CD4-positive, alpha-beta memory T cell (primary cell): ENCODE measurements around the gene DLG5. TPM values are rescaled to one million over a fixed set of nuclear protein-coding genes. Genes with fewer than 3 reads are reported as not detected.
A peak's percentile ranks its signal among the peaks of the same experiment; 100 is the strongest.

Experiments
- CTCF ChIA-PET: fragments of 350-600 bp; sonication (Branson Sonifier 250); formaldehyde crosslinking; loops from one replicate; lab custom pipeline; 2021; ENCODE audit warnings: inconsistent platforms; ENCODE audit not compliant: partially characterized antibody; lab: Charles Lee
- POLR2A ChIA-PET: fragments of 350-600 bp; sonication (Branson Sonifier 250); formaldehyde crosslinking; loops from one replicate; lab custom pipeline; 2021; ENCODE audit not compliant: partially characterized antibody; lab: Charles Lee
- DNase-seq, 5 donors: peaks; one replicate each; pipeline versions ENCODE4 v3.0.0 to v3.0.0-alpha.2; 2020 to 2022; ENCODE audit warnings: mixed read lengths in 1 of 5
- H3K27ac ChIP-seq: one replicate; pipeline ENCODE4 v1.7.0; 2013; ENCODE audit warnings: low read depth, low read length
- H3K27me3 ChIP-seq: 2 replicates; pipeline ENCODE4 v1.7.0; 2013; ENCODE audit warnings: mild to moderate bottlenecking, low read length, moderate library complexity; ENCODE audit not compliant: insufficient read depth
- H3K36me3 ChIP-seq: 2 replicates; pipeline ENCODE4 v1.7.0; 2013; ENCODE audit warnings: mild to moderate bottlenecking, low read length, moderate library complexity; ENCODE audit not compliant: insufficient read depth
- H3K4me1 ChIP-seq: 2 replicates; pipeline ENCODE4 v1.7.0; 2013; ENCODE audit warnings: mild to moderate bottlenecking, low read length, moderate library complexity; ENCODE audit not compliant: insufficient read depth
- H3K4me3 ChIP-seq, 2 donors: one replicate each; pipeline ENCODE4 v1.7.0; 2013; ENCODE audit warnings: low read length in 2 of 2, mild to moderate bottlenecking in 1 of 2
- H3K9me3 ChIP-seq, 2 donors: one replicate each; pipeline ENCODE4 v1.7.0; 2013; ENCODE audit warnings: low read length in 2 of 2, control low read depth in 1 of 2; ENCODE audit not compliant: control insufficient read depth in 1 of 2
- H3K27ac Mint-ChIP-seq, 7 donors: one replicate each; pipeline ENCODE4 v1.8.0; 2020 to 2021; ENCODE audit warnings: mixed read lengths in 7 of 7, mild to moderate bottlenecking in 6 of 7, inconsistent platforms in 3 of 7, moderate library complexity in 3 of 7
- H3K27me3 Mint-ChIP-seq, 2 donors: one replicate each; pipeline ENCODE4 v1.8.0; 2020 to 2021; ENCODE audit warnings: mixed read lengths in 2 of 2
- H3K36me3 Mint-ChIP-seq, 2 donors: one replicate each; pipeline ENCODE4 v1.8.0; 2020 to 2021; ENCODE audit warnings: mixed read lengths in 2 of 2, inconsistent platforms in 1 of 2, mild to moderate bottlenecking in 1 of 2
- H3K4me1 Mint-ChIP-seq, 4 donors: one replicate each; pipeline ENCODE4 v1.8.0; 2020 to 2021; ENCODE audit warnings: mixed read lengths in 4 of 4, mild to moderate bottlenecking in 1 of 4
- H3K4me3 Mint-ChIP-seq, 8 donors: one replicate each; pipeline ENCODE4 v1.8.0; 2020 to 2021; ENCODE audit warnings: mixed read lengths in 8 of 8, mild to moderate bottlenecking in 7 of 8, moderate library complexity in 6 of 8, inconsistent platforms in 3 of 8
- H3K9me3 Mint-ChIP-seq, 8 donors: one replicate each; pipeline ENCODE4 v1.8.0; 2020 to 2021; ENCODE audit warnings: mixed read lengths in 8 of 8, mild to moderate bottlenecking in 5 of 8, inconsistent platforms in 3 of 8, moderate library complexity in 1 of 8
- intact Hi-C: fragments of 100-400 bp; cut with micrococcal nuclease; formaldehyde crosslinking; loops from one replicate; pipeline ENCODE4 v1.15.1; 2023
- polyA plus RNA-seq, 2 donors: library from polyadenylated mRNA; unstranded; fragments of 300-500 nt; fragmentation: Illumina TruSeq; gene quantifications; one replicate each; pipeline ENCODE4 v1.2.3, GENCODE V29; 2021
- total RNA-seq, 2 experiments: library from RNA; stranded (reverse); gene quantifications; one replicate each; pipeline ENCODE4 v1.2.3, GENCODE V29; 2021

DLG5 gene
- total and polyA plus RNA-seq, 4 experiments from 2014 or later: 0.13 to 3.2 (median 2.7) TPM; not detected in 1

- H3K4me1 Mint-ChIP-seq: peaks cover 3 to 8% (median 6%) of the 10 kb centered on the region in 4 donors
- peak overlapping the region in 1 of 7 donors; percentile 29 for H3K27ac Mint-ChIP-seq
Measured at GRCh38 chr10:77921395-77921794, 5.2 kb downstream of the DLG5 start.

GRCh38 chr10:77920495-77920894 is 6.1 kb downstream of the DLG5 start:
- POLR2A ChIA-PET: no interaction called here
- intact Hi-C loops: no loop called here
- Histone ChIP-seq H3K36me3 (no peaks in the 10 kb centered on the region), H3K4me1 (peaks cover 5% of the 10 kb centered on the region), H3K27ac (no peak overlapping the region), H3K4me3 (no peak overlapping the region), H3K27me3 (peaks cover 6% of the 10 kb centered on the region), H3K9me3 (no peaks in the 10 kb centered on the region)
- DNase-seq: no peak
- H3K4me3 Mint-ChIP-seq: no peak overlapping the region
- H3K27me3 Mint-ChIP-seq: peaks cover 7 to 16% of the 10 kb centered on the region in 2 donors
- H3K27ac Mint-ChIP-seq: no peak overlapping the region
- peaks cover 0 to 2% (median 0%) of the 10 kb centered on the region in 8 donors for H3K9me3 Mint-ChIP-seq
- peaks cover 3 to 5% (median 5%) of the 10 kb centered on the region in 4 donors for H3K4me1 Mint-ChIP-seq
- CTCF ChIA-PET: interaction anchor here (0.5 kb wide), 1 partner anchor 100 kb away, joined by 4 read pairs; no protein-coding TSS in a partner anchor
- peaks cover 0 to 3% of the 10 kb centered on the region in 2 donors for H3K36me3 Mint-ChIP-seq

More at GRCh38 chr10:77921395-77921794, 5.2 kb downstream of the DLG5 start:
- intact Hi-C loops: no loop called here
- Histone ChIP-seq H3K4me3 (no peak overlapping the region), H3K36me3 (no peaks in the 10 kb centered on the region), H3K4me1 (peaks cover 10% of the 10 kb centered on the region), H3K9me3 (no peaks in the 10 kb centered on the region), H3K27me3 (peaks cover 9% of the 10 kb centered on the region), H3K27ac (no peak overlapping the region)
- H3K36me3 Mint-ChIP-seq: peaks cover 0 to 3% of the 10 kb centered on the region in 2 donors
- no peak for DNase-seq
- POLR2A ChIA-PET: no interaction called here
- H3K27me3 Mint-ChIP-seq: peaks cover 8 to 17% of the 10 kb centered on the region in 2 donors
- no peak overlapping the region for H3K4me3 Mint-ChIP-seq
- CTCF ChIA-PET: no interaction called here
- H3K9me3 Mint-ChIP-seq: peaks cover 0 to 2% (median 0%) of the 10 kb centered on the region in 8 donors

DNA sequence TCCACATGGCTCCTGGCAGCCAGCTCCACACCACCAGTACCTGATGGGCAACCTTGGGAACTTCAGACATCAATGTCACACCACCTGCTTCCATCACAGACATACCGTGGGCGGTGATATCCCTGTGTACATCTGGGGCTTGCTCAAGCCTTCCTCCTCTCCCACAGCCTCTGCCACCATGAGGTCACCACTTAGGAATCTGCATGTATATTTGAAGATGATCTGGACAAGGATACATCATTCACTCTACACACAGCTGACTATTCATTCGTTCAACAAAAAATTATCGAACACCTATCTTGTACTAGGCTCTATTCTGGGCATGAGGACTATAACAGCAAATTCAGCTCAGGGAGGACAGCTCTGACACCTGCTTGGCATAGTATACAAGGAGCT is 6.8 kb downstream of the DLG5 start:
- no peak overlapping the region for H3K27ac ChIP-seq
- Mint-ChIP-seq H3K27me3 (peaks cover 1 to 11% of the 10 kb centered on the region in 2 donors), H3K36me3 (no peaks in the 10 kb centered on the region), H3K4me1 (no peaks in the 10 kb centered on the region), H3K27ac (no peak overlapping the region), H3K9me3 (peaks cover 0 to 2% (median 0%) of the 10 kb centered on the region in 8 donors), H3K4me3 (no peak overlapping the region)
- no peaks in the 10 kb centered on the region for H3K4me1 ChIP-seq
- H3K27me3 ChIP-seq: no peaks in the 10 kb centered on the region
- H3K4me3 ChIP-seq: no peak overlapping the region
- H3K36me3 ChIP-seq: no peaks in the 10 kb centered on the region
- intact Hi-C loops: no loop called here
- DNase-seq: no peak
- ChIA-PET CTCF (no interaction called here), POLR2A (no interaction called here)
- no peaks in the 10 kb centered on the region for H3K9me3 ChIP-seq

DNA sequence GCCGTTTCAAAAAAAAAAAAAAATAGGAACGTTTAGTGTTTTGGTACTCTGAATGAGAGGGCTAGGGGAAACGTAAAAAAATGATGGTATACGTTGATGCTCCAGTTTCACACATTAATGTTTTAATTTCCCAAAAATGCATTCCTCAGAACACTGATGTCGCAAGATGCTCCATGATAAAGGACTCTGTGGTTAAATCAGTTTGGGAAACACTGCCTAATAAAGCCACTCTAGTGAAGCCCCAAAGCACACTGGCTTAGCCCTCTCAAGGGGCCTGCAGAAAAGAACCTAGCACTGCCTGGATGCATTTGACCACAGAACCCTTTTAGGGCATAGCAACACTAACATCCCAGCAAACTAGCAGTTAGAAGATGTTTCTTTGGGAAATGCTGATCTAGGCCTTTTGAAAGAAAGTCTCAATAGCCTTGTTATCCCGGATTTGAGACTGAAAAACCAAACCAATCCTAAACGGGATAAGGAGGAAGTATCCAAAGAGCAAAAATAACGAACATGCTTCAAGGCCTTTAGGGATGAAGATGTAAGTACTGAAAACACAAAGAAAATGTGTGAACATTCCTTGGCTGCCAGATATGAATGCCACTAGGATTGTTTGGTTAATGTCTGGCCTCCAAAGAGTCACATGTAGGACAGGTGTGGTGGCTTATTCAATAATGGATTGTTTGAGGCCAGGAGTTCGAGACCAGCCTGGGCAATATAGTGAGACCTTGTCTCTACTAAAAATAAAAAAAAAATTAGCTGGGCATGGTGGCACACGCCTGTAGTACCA is 11.0 kb downstream of the DLG5 start:
- Mint-ChIP-seq H3K36me3 (no peaks in the 10 kb centered on the region), H3K9me3 (peaks cover 0 to 3% (median 0%) of the 10 kb centered on the region in 8 donors), H3K27me3 (peaks cover 0 to 2% of the 10 kb centered on the region in 2 donors), H3K4me3 (no peak overlapping the region), H3K27ac (no peak overlapping the region), H3K4me1 (no peaks in the 10 kb centered on the region)
- DNase-seq: no peak
- intact Hi-C loops: no loop called here
- Histone ChIP-seq H3K4me3 (no peak overlapping the region), H3K4me1 (no peaks in the 10 kb centered on the region), H3K27me3 (no peaks in the 10 kb centered on the region), H3K9me3 (no peaks in the 10 kb centered on the region), H3K36me3 (no peaks in the 10 kb centered on the region), H3K27ac (no peak overlapping the region)
- POLR2A ChIA-PET: no interaction called here
- CTCF ChIA-PET: no interaction called here

- Mint-ChIP-seq H3K27me3 (peaks cover 3% of the 10 kb centered on the region in 2 donors), H3K4me1 (no peaks in the 10 kb centered on the region), H3K27ac (no peak overlapping the region), H3K4me3 (no peak overlapping the region), H3K9me3 (peaks cover 0 to 3% (median 0%) of the 10 kb centered on the region in 8 donors), H3K36me3 (no peaks in the 10 kb centered on the region)
- no peak overlapping the region for H3K4me3 ChIP-seq
- no peaks in the 10 kb centered on the region for H3K9me3 ChIP-seq
- CTCF ChIA-PET: no interaction called here
- intact Hi-C loops: no loop called here
- H3K36me3 ChIP-seq: no peaks in the 10 kb centered on the region
- no peaks in the 10 kb centered on the region for H3K4me1 ChIP-seq
- no peak overlapping the region for H3K27ac ChIP-seq
- no peaks in the 10 kb centered on the region for H3K27me3 ChIP-seq
- no peak for DNase-seq
- POLR2A ChIA-PET: no interaction called here
Measured at GRCh38 chr10:77913090-77913489, 13.5 kb downstream of the DLG5 start.

- no peak overlapping the region for H3K27ac ChIP-seq
- no peaks in the 10 kb centered on the region for H3K36me3 ChIP-seq
- no peak overlapping the region for H3K27ac Mint-ChIP-seq
- no peak overlapping the region for H3K4me3 Mint-ChIP-seq
- no peaks in the 10 kb centered on the region for H3K27me3 ChIP-seq
- no peaks in the 10 kb centered on the region for H3K4me1 ChIP-seq
- no peak overlapping the region for H3K4me3 ChIP-seq
- intact Hi-C loops: no loop called here
- peaks cover 0 to 3% (median 0%) of the 10 kb centered on the region in 8 donors for H3K9me3 Mint-ChIP-seq
- ChIA-PET POLR2A (no interaction called here), CTCF (no interaction called here)
- peaks cover 3% of the 10 kb centered on the region in 2 donors for H3K27me3 Mint-ChIP-seq
- no peak for DNase-seq
- no peaks in the 10 kb centered on the region for H3K4me1 Mint-ChIP-seq
- H3K9me3 ChIP-seq: no peaks in the 10 kb centered on the region
- no peaks in the 10 kb centered on the region for H3K36me3 Mint-ChIP-seq
Measured at GRCh38 chr10:77912576-77912975, 14.0 kb downstream of the DLG5 start.

GRCh38 chr10:77911535-77912123 is 14.9 kb downstream of the DLG5 start:
- no peaks in the 10 kb centered on the region for H3K36me3 Mint-ChIP-seq
- ChIA-PET CTCF (interaction anchor here (0.7 kb wide), 2 partner anchors 16 to 23 kb away, joined by 3 read pairs; no protein-coding TSS in a partner anchor), POLR2A (no interaction called here)

More at GRCh38 chr10:77911535-77912123, 14.9 kb downstream of the DLG5 start:
- no peaks in the 10 kb centered on the region for H3K36me3 ChIP-seq
- no peaks in the 10 kb centered on the region for H3K4me1 Mint-ChIP-seq
- no peak overlapping the region for H3K4me3 Mint-ChIP-seq
- no peaks in the 10 kb centered on the region for H3K27me3 ChIP-seq
- H3K9me3 Mint-ChIP-seq: peaks cover 0 to 2% (median 0%) of the 10 kb centered on the region in 8 donors
- no peak overlapping the region for H3K27ac Mint-ChIP-seq
- DNase-seq: no peak
- H3K4me1 ChIP-seq: no peaks in the 10 kb centered on the region
- H3K27me3 Mint-ChIP-seq: peaks cover 3% of the 10 kb centered on the region in 2 donors
- no peaks in the 10 kb centered on the region for H3K9me3 ChIP-seq
- no peak overlapping the region for H3K4me3 ChIP-seq
- no peak overlapping the region for H3K27ac ChIP-seq
- intact Hi-C loops: no loop called here
